SU-DHL-6 (cell line): Measurements from ENCODE around the gene GP2.

ENCODE experiments used
- H2AFZ ChIP-seq: fragments of 200-600 bp; sonication (generic); 2 replicates; pipeline ENCODE4 v1.6.1; 2014; ENCODE audit warnings: low read depth, mild to moderate bottlenecking, moderate library complexity, mixed read lengths, antibody characterized with exemption, low read length; ENCODE audit not compliant: severe bottlenecking
- H3F3A ChIP-seq: fragments of 200-600 bp; shearing (Covaris generic); 2 replicates; pipeline ENCODE4 v1.6.0; 2016; ENCODE audit warnings: antibody characterized with exemption, mild to moderate bottlenecking; ENCODE audit not compliant: insufficient read depth
- H3K27ac ChIP-seq: fragments of 200-600 bp; sonication (generic); 2 replicates; pipeline ENCODE4 v1.5.1; 2016; ENCODE audit warnings: low read depth, mild to moderate bottlenecking, low read length, moderate library complexity, mixed read lengths
- H3K27me3 ChIP-seq: fragments of 200-600 bp; sonication (generic), shearing (Covaris generic); 2 replicates; pipeline ENCODE4 v1.6.0; 2014; ENCODE audit warnings: mild to moderate bottlenecking, low read length
- H3K36me3 ChIP-seq: fragments of 200-600 bp; sonication (generic); 2 replicates; pipeline ENCODE4 v1.6.1; 2014; ENCODE audit warnings: mild to moderate bottlenecking, low read length, mixed read lengths
- H3K4me2 ChIP-seq: fragments of 300-600, 200-600 bp; shearing (Covaris generic), sonication (generic); 2 replicates; pipeline ENCODE4 v1.6.0; 2014; ENCODE audit warnings: low read length, low read depth, mild to moderate bottlenecking; ENCODE audit not compliant: poor library complexity, severe bottlenecking
- H3K4me3 ChIP-seq: fragments of 200-600 bp; sonication (generic); 2 replicates; pipeline ENCODE4 v1.5.1; 2014; ENCODE audit warnings: antibody characterized with exemption, low read length, mild to moderate bottlenecking, mixed read lengths; ENCODE audit not compliant: insufficient read depth, poor library complexity, severe bottlenecking
- H3K79me2 ChIP-seq: fragments of 200-600 bp; sonication (generic); 2 replicates; pipeline ENCODE4 v1.6.1; 2014; ENCODE audit warnings: mild to moderate bottlenecking, low read length, moderate library complexity; ENCODE audit not compliant: insufficient read depth
- H3K9ac ChIP-seq: fragments of 200-600 bp; sonication (generic); 2 replicates; pipeline ENCODE4 v1.7.0; 2014; ENCODE audit warnings: mild to moderate bottlenecking, low read length
- H3K9me2 ChIP-seq: fragments of 200-600 bp; sonication (generic); replicated peaks from 2 replicates; pipeline ENCODE4 v1.6.1; 2014; ENCODE audit warnings: low read length; ENCODE audit not compliant: insufficient read depth
- H3K9me3 ChIP-seq: fragments of 200-600 bp; sonication (generic); 2 replicates; pipeline ENCODE4 v1.6.1; 2014; ENCODE audit warnings: low read length, mixed read lengths; ENCODE audit not compliant: insufficient read depth
- H4K20me1 ChIP-seq: fragments of 200-600 bp; sonication (generic); 2 replicates; pipeline ENCODE4 v1.6.1; 2014; ENCODE audit warnings: low read depth, mild to moderate bottlenecking, antibody characterized with exemption, low read length, moderate library complexity, mixed read lengths
- CTCF ChIP-seq: fragments of 200-600 bp; sonication (generic); IDR thresholded peaks from one replicate; pipeline ENCODE4 v1.5.1; 2017; ENCODE audit warnings: antibody characterized with exemption, mild to moderate bottlenecking, low read length, moderate library complexity; ENCODE audit not compliant: insufficient read depth, poor library complexity, severe bottlenecking
- EZH2phosphoT487 ChIP-seq: fragments of 200-600 bp; sonication (generic), shearing (Covaris generic); conservative IDR thresholded peaks from 2 replicates; pipeline ENCODE4 v1.6.1; 2018; ENCODE audit warnings: mild to moderate bottlenecking, antibody characterized with exemption, low read length, moderate library complexity, mixed read lengths

GP2 gene

GRCh38 chr16:20355114-20355782 is 27.9 kb upstream of the GP2 start:
- Histone ChIP-seq H3K27ac (no peak overlapping the region), H2AFZ (no peak overlapping the region), H3K9me2 (no peaks in the 10 kb centered on the region), H3K4me3 (no peak overlapping the region), H3K27me3 (no peaks in the 10 kb centered on the region), H3K79me2 (no peaks in the 10 kb centered on the region), H3K36me3 (no peaks in the 10 kb centered on the region), H3K4me2 (no peak overlapping the region), H3K9ac (no peak overlapping the region), H3K9me3 (no peaks in the 10 kb centered on the region), H4K20me1 (no peaks in the 10 kb centered on the region), H3F3A (no peaks in the 10 kb centered on the region)
- no peak for TF ChIP-seq CTCF
- no peak for TF ChIP-seq EZH2phosphoT487

- Histone ChIP-seq H3K79me2 (no peaks in the 10 kb centered on the region), H3K36me3 (no peaks in the 10 kb centered on the region), H3K9me2 (no peaks in the 10 kb centered on the region), H2AFZ (no peak overlapping the region), H4K20me1 (no peaks in the 10 kb centered on the region), H3F3A (no peaks in the 10 kb centered on the region), H3K9ac (no peak overlapping the region), H3K9me3 (no peaks in the 10 kb centered on the region), H3K4me2 (no peak overlapping the region), H3K27me3 (no peaks in the 10 kb centered on the region), H3K4me3 (no peak overlapping the region), H3K27ac (no peak overlapping the region)
- no peak for TF ChIP-seq EZH2phosphoT487
- TF ChIP-seq CTCF = no peak
Observed at GRCh38 chr16:20353379-20353778, 26.1 kb upstream of the GP2 start.

- no peaks in the 10 kb centered on the region for H3K9me2 ChIP-seq
- no peak within 1 kb of the TSS for H3K27ac ChIP-seq
- H3K36me3 ChIP-seq = no peaks in the 10 kb centered on the region
- H3K27me3 ChIP-seq = no peaks in the 10 kb centered on the region
- no peaks in the 10 kb centered on the region for H3K9me3 ChIP-seq
- H3K4me2 ChIP-seq = no peak within 1 kb of the TSS
- H3F3A ChIP-seq = no peaks in the 10 kb centered on the region
- no peaks in the 10 kb centered on the region for H4K20me1 ChIP-seq
- no peaks in the 10 kb centered on the region for H3K79me2 ChIP-seq
- no peak within 1 kb of the TSS for H3K9ac ChIP-seq
- H3K4me3 ChIP-seq = no peak within 1 kb of the TSS
- TF ChIP-seq EZH2phosphoT487 = no peak
- no peak within 1 kb of the TSS for H2AFZ ChIP-seq
Observed at GRCh38 chr16:20352615-20353014, 25.3 kb upstream of the GP2 start, which contains the start of gene UMOD. TSS of gene UMOD (minus strand) at chr16:20352715. CDS start at chr16:20350737, 1,978 bp downstream.

GRCh38 chr16:20349615-20350014 is 22.3 kb upstream of the GP2 start:
- no peak overlapping the region for H3K4me3 ChIP-seq
- no peaks in the 10 kb centered on the region for H3K79me2 ChIP-seq
- H3K9ac ChIP-seq = no peak overlapping the region
- TF ChIP-seq EZH2phosphoT487 (no peak), CTCF (no peak)
- no peak overlapping the region for H2AFZ ChIP-seq
- no peaks in the 10 kb centered on the region for H3K27me3 ChIP-seq
- H3F3A ChIP-seq = no peaks in the 10 kb centered on the region
- H4K20me1 ChIP-seq = no peaks in the 10 kb centered on the region
- H3K4me2 ChIP-seq = no peak overlapping the region
- H3K27ac ChIP-seq = no peak overlapping the region
- H3K9me2 ChIP-seq = no peaks in the 10 kb centered on the region
- no peaks in the 10 kb centered on the region for H3K36me3 ChIP-seq
- no peaks in the 10 kb centered on the region for H3K9me3 ChIP-seq
